HG03135 (cell line): Measurements from ENCODE around the gene PDIA4.
"Not testable (repeated sequence)": the region's sequence is repeated elsewhere in the genome, so short reads cannot be mapped to it uniquely, and the experiment has no call there.

Source experiments
- ATAC-seq: cut with Tn5 transposase; IDR thresholded peaks from one replicate; pipeline ENCODE4 v1.9.1; 2021; ENCODE audit warnings: mild to moderate bottlenecking, moderate library complexity; ENCODE audit not compliant: unreplicated experiment

Gene PDIA4

GRCh38 chr7:149028346-149029109, at the start of gene PDIA4:
Gene PDIA4 (minus strand): TSS chr7:149028505. CDS start chr7:149028408, 97 bp downstream.
- ATAC-seq = peak; percentile 94

GRCh38 chr7:149077594-149077993, 49.3 kb upstream of the PDIA4 start:
- ATAC-seq = no peak

GRCh38 chr7:149075286-149075685, 47.0 kb upstream of the PDIA4 start:
- ATAC-seq = no peak

GRCh38 chr7:149074116-149074885, 46.0 kb upstream of the PDIA4 start:
- ATAC-seq = no peak

GRCh38 chr7:149072438-149072775, 44.1 kb upstream of the PDIA4 start:
- ATAC-seq = no peak

- no peak for ATAC-seq
Measured at GRCh38 chr7:149071641-149072437, 43.5 kb upstream of the PDIA4 start.

- ATAC-seq = no peak
Measured at GRCh38 chr7:149071182-149071635, 42.9 kb upstream of the PDIA4 start.

GRCh38 chr7:149070372-149071125, 42.2 kb upstream of the PDIA4 start:
- ATAC-seq = no peak

GRCh38 chr7:149067869-149068268, 39.6 kb upstream of the PDIA4 start:
- no peak for ATAC-seq

- no peak for ATAC-seq
Measured at GRCh38 chr7:149063476-149063875, 35.2 kb upstream of the PDIA4 start.

GRCh38 chr7:149062217-149062899, 34.1 kb upstream of the PDIA4 start:
- not testable (repeated sequence) for ATAC-seq

- no peak for ATAC-seq
Measured at GRCh38 chr7:149060156-149060555, 31.9 kb upstream of the PDIA4 start.

- no peak for ATAC-seq
Measured at GRCh38 chr7:149053885-149054284, 25.6 kb upstream of the PDIA4 start.

- no peak for ATAC-seq
Measured at GRCh38 chr7:149053384-149053783, 25.1 kb upstream of the PDIA4 start.

GRCh38 chr7:149050941-149051340, 22.6 kb upstream of the PDIA4 start:
- ATAC-seq = no peak

GRCh38 chr7:149048805-149049204, 20.5 kb upstream of the PDIA4 start:
- no peak for ATAC-seq

GRCh38 chr7:149046416-149046815, 18.1 kb upstream of the PDIA4 start:
- no peak for ATAC-seq

GRCh38 chr7:149043936-149044335, 15.6 kb upstream of the PDIA4 start:
- no peak for ATAC-seq

GRCh38 chr7:149041350-149041749, 13.0 kb upstream of the PDIA4 start:
- no peak for ATAC-seq

- ATAC-seq = not testable (repeated sequence)
Measured at GRCh38 chr7:149038641-149039040, 10.3 kb upstream of the PDIA4 start.
